ENCODE data around the gene TSHZ2. TPM values are rescaled to one million over a fixed set of nuclear protein-coding genes. Genes with fewer than 3 reads are reported as not detected.

The TSHZ2 gene
- total and polyA plus RNA-seq, 2 experiments from 2014 or later, result 1.1 to 5.2 TPM

DNA sequence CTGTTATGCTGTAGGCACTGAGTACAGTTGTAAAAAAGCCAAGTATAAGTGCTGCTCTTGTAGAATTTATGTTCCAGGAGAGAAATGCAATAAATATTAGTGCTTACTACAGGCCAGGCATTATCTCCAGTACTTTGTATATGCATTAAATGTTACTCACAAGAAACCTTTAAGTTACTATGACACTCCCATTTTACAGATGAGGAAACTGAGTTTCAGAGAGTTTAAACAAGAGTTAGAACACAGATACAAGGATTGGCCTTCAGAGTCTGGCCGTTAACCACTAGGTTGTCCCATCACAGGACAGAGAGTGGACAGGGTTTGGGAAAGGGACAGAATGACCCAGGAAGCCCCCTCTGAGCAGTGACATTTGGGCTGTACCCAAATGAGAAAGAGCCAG lies 347.0 kb downstream of the TSHZ2 start:
- WGBS (ENCODE audit: low lambda C conversion rate, missing lambda C conversion rate), result 100% methylated on average over 1 of the region's 1 CpG
- H2AFZ ChIP-seq, result no peak overlapping the region
- H3K36me3 ChIP-seq (replicated peaks; ENCODE audit: insufficient read depth, low read depth), result no peaks in the 10 kb centered on the region
- H4K20me1 ChIP-seq (ENCODE audit: insufficient read depth, poor library complexity, severe bottlenecking), result no peaks in the 10 kb centered on the region
- no peaks in the 10 kb centered on the region for H3K9me2 ChIP-seq (replicated peaks; ENCODE audit: insufficient read depth)
- H3K4me1 ChIP-seq (ENCODE audit: insufficient read depth), result no peaks in the 10 kb centered on the region
- H3K27me3 ChIP-seq, result no peaks in the 10 kb centered on the region
- no peak overlapping the region for H3K4me2 ChIP-seq
- H3K79me2 ChIP-seq, result no peaks in the 10 kb centered on the region
- TF ChIP-seq EZH2phosphoT487 (IDR thresholded peaks at IDR 0.05; ENCODE audit: low read depth, severe bottlenecking, unreplicated experiment), result no peak
- TF ChIP-seq, protein P1, sequence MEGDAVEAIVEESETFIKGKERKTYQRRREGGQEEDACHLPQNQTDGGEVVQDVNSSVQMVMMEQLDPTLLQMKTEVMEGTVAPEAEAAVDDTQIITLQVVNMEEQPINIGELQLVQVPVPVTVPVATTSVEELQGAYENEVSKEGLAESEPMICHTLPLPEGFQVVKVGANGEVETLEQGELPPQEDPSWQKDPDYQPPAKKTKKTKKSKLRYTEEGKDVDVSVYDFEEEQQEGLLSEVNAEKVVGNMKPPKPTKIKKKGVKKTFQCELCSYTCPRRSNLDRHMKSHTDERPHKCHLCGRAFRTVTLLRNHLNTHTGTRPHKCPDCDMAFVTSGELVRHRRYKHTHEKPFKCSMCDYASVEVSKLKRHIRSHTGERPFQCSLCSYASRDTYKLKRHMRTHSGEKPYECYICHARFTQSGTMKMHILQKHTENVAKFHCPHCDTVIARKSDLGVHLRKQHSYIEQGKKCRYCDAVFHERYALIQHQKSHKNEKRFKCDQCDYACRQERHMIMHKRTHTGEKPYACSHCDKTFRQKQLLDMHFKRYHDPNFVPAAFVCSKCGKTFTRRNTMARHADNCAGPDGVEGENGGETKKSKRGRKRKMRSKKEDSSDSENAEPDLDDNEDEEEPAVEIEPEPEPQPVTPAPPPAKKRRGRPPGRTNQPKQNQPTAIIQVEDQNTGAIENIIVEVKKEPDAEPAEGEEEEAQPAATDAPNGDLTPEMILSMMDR (IDR thresholded peaks at IDR 0.05; ENCODE audit: poor library complexity), result no peak
- no peak for TF ChIP-seq EZH2 (IDR thresholded peaks at IDR 0.05; ENCODE audit: borderline replicate concordance)
- no peak for DNase-seq (ENCODE audit: low spot score)
- no peaks in the 10 kb centered on the region for H3K9me3 ChIP-seq (ENCODE audit: low read depth)
- H3K27ac ChIP-seq, result no peak overlapping the region
- H3K4me3 ChIP-seq, result no peak overlapping the region

DNA sequence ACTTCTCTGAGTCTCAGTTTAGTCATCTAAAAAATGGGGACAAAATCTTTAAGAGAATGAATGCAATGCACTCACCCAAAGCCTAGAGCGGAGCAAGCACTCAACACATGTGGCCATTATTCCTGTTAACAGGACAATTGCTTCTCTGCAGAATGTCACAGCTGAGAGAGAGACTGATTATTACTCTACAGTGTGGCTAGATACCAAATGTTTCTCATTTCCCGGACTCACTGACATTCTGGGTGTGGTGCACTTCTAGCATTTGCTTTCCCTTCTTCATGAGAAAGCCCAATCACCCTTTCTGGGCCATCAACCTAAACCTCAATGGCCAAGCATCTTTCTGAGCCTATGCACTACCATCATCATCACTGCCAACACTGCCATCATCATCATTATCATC lies 347.6 kb downstream of the TSHZ2 start:
- no peak for DNase-seq (ENCODE audit: low spot score)
- H3K36me3 ChIP-seq (replicated peaks; ENCODE audit: insufficient read depth, low read depth), result no peaks in the 10 kb centered on the region
- 95% methylated on average over 2 of the region's 2 CpGs for WGBS (ENCODE audit: low lambda C conversion rate, missing lambda C conversion rate)
- H3K4me2 ChIP-seq, result no peak overlapping the region
- no peaks in the 10 kb centered on the region for H3K9me2 ChIP-seq (replicated peaks; ENCODE audit: insufficient read depth)
- no peak overlapping the region for H3K4me3 ChIP-seq
- no peaks in the 10 kb centered on the region for H3K9me3 ChIP-seq (ENCODE audit: low read depth)
- no peak for TF ChIP-seq EZH2phosphoT487 (IDR thresholded peaks at IDR 0.05; ENCODE audit: low read depth, severe bottlenecking, unreplicated experiment)
- TF ChIP-seq EZH2 (IDR thresholded peaks at IDR 0.05; ENCODE audit: borderline replicate concordance), result no peak
- TF ChIP-seq, protein P1 (IDR thresholded peaks at IDR 0.05; ENCODE audit: poor library complexity), result no peak
- no peaks in the 10 kb centered on the region for H3K79me2 ChIP-seq
- no peaks in the 10 kb centered on the region for H3K4me1 ChIP-seq (ENCODE audit: insufficient read depth)
- H3K27ac ChIP-seq, result no peak overlapping the region
- H2AFZ ChIP-seq, result no peak overlapping the region
- no peaks in the 10 kb centered on the region for H4K20me1 ChIP-seq (ENCODE audit: insufficient read depth, poor library complexity, severe bottlenecking)
- H3K27me3 ChIP-seq, result no peaks in the 10 kb centered on the region

DNA sequence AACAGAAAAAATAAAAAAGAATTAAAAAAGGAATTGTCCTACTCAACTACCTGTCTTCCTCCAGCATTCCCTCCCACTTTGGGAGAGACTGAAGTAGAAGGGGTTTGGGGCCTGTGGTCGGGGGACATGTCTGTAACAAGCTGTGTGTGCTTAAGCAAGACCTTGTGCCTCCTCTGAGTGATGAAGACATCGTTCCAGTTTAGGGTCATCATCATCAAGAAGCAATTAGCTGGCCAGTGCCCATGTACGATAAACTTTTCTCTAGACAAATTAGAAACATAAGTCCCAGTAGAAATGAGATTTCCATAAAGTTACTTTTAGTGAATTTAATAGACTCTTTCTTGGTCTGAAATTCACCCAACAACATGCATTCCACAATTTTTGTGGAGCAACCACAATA lies 348.5 kb downstream of the TSHZ2 start:
- no peak for DNase-seq (ENCODE audit: low spot score)
- Histone ChIP-seq H3K79me2 (no peaks in the 10 kb centered on the region), H4K20me1 (ENCODE audit: insufficient read depth, poor library complexity, severe bottlenecking) (no peaks in the 10 kb centered on the region), H3K9me3 (ENCODE audit: low read depth) (no peaks in the 10 kb centered on the region), H3K4me2 (no peak overlapping the region), H2AFZ (no peak overlapping the region), H3K27ac (no peak overlapping the region), H3K9me2 (replicated peaks; ENCODE audit: insufficient read depth) (no peaks in the 10 kb centered on the region), H3K36me3 (replicated peaks; ENCODE audit: insufficient read depth, low read depth) (no peaks in the 10 kb centered on the region), H3K4me3 (no peak overlapping the region), H3K27me3 (no peaks in the 10 kb centered on the region), H3K4me1 (ENCODE audit: insufficient read depth) (no peaks in the 10 kb centered on the region)
- TF ChIP-seq EZH2 (IDR thresholded peaks at IDR 0.05; ENCODE audit: borderline replicate concordance) (no peak), EZH2phosphoT487 (IDR thresholded peaks at IDR 0.05; ENCODE audit: low read depth, severe bottlenecking, unreplicated experiment) (no peak)
- TF ChIP-seq, protein P1 (IDR thresholded peaks at IDR 0.05; ENCODE audit: poor library complexity), result no peak
- 66% methylated on average over 3 of the region's 3 CpGs for WGBS (ENCODE audit: low lambda C conversion rate, missing lambda C conversion rate)

DNA sequence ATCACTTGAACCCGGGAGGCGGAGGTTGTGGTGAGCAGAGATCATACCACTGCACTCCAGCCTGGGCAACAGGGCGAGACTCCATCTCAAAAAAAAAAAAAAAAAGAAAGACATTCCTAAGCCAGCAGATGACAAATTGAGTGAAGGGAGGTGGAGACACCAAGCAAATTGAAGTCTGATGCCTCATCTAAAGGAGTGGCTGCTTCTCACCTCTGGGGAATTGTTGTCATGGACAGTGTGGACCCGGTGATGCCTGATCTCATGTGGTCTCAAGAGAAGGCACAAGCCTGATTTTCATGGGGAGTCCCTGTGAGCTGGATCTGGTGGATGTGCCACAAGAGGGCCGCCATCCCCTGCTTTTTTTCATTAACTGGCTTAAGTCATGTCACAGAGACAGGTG lies 349.4 kb downstream of the TSHZ2 start:
- no peak for DNase-seq (ENCODE audit: low spot score)
- TF ChIP-seq, protein P1 (IDR thresholded peaks at IDR 0.05; ENCODE audit: poor library complexity), result no peak
- TF ChIP-seq EZH2 (IDR thresholded peaks at IDR 0.05; ENCODE audit: borderline replicate concordance), result no peak
- Histone ChIP-seq H3K27me3 (no peaks in the 10 kb centered on the region), H3K36me3 (replicated peaks; ENCODE audit: insufficient read depth, low read depth) (no peaks in the 10 kb centered on the region), H3K9me2 (replicated peaks; ENCODE audit: insufficient read depth) (no peaks in the 10 kb centered on the region), H2AFZ (no peak overlapping the region), H3K27ac (no peak overlapping the region), H3K4me2 (no peak overlapping the region), H3K4me3 (no peak overlapping the region), H3K9me3 (ENCODE audit: low read depth) (no peaks in the 10 kb centered on the region), H4K20me1 (ENCODE audit: insufficient read depth, poor library complexity, severe bottlenecking) (no peaks in the 10 kb centered on the region), H3K4me1 (ENCODE audit: insufficient read depth) (no peaks in the 10 kb centered on the region), H3K79me2 (no peaks in the 10 kb centered on the region)
- WGBS (ENCODE audit: low lambda C conversion rate, missing lambda C conversion rate), result 93% methylated on average over 5 of the region's 5 CpGs
